OCI-LY3 (cell line): Measurements from ENCODE around the gene ADGRG6.

Experiments used
- H2AFZ ChIP-seq: fragments of 200-600, 300-600 bp; shearing (Covaris generic); 2 replicates; pipeline ENCODE4 v1.6.0; 2014; ENCODE audit warnings: antibody characterized with exemption, low read depth, low read length
- H3K27ac ChIP-seq: fragments of 200-600, 300-600 bp; sonication (generic); 2 replicates; pipeline ENCODE4 v1.5.1; 2014; ENCODE audit warnings: mild to moderate bottlenecking, low read length, moderate library complexity, mixed read lengths
- H3K27me3 ChIP-seq: fragments of 200-600, 300-600 bp; sonication (generic); 2 replicates; pipeline ENCODE4 v1.6.1; 2014; ENCODE audit warnings: low read depth, low read length, mixed read lengths
- H3K36me3 ChIP-seq: fragments of 200-600, 300-600 bp; sonication (generic); replicated peaks from 2 replicates; pipeline ENCODE3; 2014; ENCODE audit warnings: low read depth, low read length, mixed read lengths
- H3K4me1 ChIP-seq: fragments of 300-600, 200-600 bp; sonication (generic); 2 replicates; pipeline ENCODE4 v1.6.1; 2014; ENCODE audit warnings: low read length, mixed read lengths
- H3K4me2 ChIP-seq: fragments of 200-600, 300-600 bp; sonication (generic); 2 replicates; pipeline ENCODE4 v1.6.1; 2014; ENCODE audit warnings: low read length, mixed read lengths
- H3K4me3 ChIP-seq: fragments of 300-600, 200-600 bp; sonication (generic); 2 replicates; pipeline ENCODE4 v1.5.1; 2014; ENCODE audit warnings: antibody characterized with exemption, mild to moderate bottlenecking, low read length, moderate library complexity
- H3K79me2 ChIP-seq: fragments of 300-600, 200-600 bp; shearing (Covaris generic); 2 replicates; pipeline ENCODE4 v1.6.1; 2014; ENCODE audit warnings: mild to moderate bottlenecking, low read length, mixed read lengths
- H3K9ac ChIP-seq: fragments of 300-600, 200-600 bp; shearing (Covaris generic); 2 replicates; pipeline ENCODE4 v1.6.0; 2014; ENCODE audit warnings: mild to moderate bottlenecking, low read length, moderate library complexity
- H3K9me3 ChIP-seq: fragments of 200-600, 300-600 bp; shearing (Covaris generic); 2 replicates; pipeline ENCODE4 v1.6.1; 2014; ENCODE audit warnings: low read length, mixed read lengths; ENCODE audit not compliant: insufficient read depth
- H4K20me1 ChIP-seq: fragments of 200-600, 300-600 bp; sonication (generic); 2 replicates; pipeline ENCODE4 v1.6.1; 2016; ENCODE audit warnings: low read length, mixed read lengths; ENCODE audit not compliant: insufficient read depth
- EZH2phosphoT487 ChIP-seq: fragments of 200-600 bp; shearing (Covaris generic); IDR thresholded peaks from 2 replicates; pipeline ENCODE4 v1.6.1; 2018; ENCODE audit warnings: antibody characterized with exemption, mixed run types, low read depth
- TF ChIP-seq, protein P1 (sequence below): fragments of 200-600, 300-600 bp; sonication (generic); IDR thresholded peaks from 2 replicates; pipeline ENCODE4 v1.5.1; 2014; ENCODE audit warnings: antibody characterized with exemption, low read length, low read depth

ADGRG6 gene

GRCh38 chr6:142458836-142459235, 157.0 kb downstream of the ADGRG6 start:
- Histone ChIP-seq H3K4me1 (0 out of 2 replicates have a peak, but pooled peaks cover 4% of the 10 kb centered on the region), H2AFZ (no peak overlapping the region), H4K20me1 (no peaks in the 10 kb centered on the region), H3K27me3 (no peaks in the 10 kb centered on the region), H3K4me3 (no peak overlapping the region), H3K36me3 (no peaks in the 10 kb centered on the region), H3K9me3 (no peaks in the 10 kb centered on the region), H3K9ac (no peak overlapping the region), H3K4me2 (no peak overlapping the region), H3K27ac (no peak overlapping the region), H3K79me2 (no peaks in the 10 kb centered on the region)
- no peak for TF ChIP-seq EZH2phosphoT487
- TF ChIP-seq, protein P1, sequence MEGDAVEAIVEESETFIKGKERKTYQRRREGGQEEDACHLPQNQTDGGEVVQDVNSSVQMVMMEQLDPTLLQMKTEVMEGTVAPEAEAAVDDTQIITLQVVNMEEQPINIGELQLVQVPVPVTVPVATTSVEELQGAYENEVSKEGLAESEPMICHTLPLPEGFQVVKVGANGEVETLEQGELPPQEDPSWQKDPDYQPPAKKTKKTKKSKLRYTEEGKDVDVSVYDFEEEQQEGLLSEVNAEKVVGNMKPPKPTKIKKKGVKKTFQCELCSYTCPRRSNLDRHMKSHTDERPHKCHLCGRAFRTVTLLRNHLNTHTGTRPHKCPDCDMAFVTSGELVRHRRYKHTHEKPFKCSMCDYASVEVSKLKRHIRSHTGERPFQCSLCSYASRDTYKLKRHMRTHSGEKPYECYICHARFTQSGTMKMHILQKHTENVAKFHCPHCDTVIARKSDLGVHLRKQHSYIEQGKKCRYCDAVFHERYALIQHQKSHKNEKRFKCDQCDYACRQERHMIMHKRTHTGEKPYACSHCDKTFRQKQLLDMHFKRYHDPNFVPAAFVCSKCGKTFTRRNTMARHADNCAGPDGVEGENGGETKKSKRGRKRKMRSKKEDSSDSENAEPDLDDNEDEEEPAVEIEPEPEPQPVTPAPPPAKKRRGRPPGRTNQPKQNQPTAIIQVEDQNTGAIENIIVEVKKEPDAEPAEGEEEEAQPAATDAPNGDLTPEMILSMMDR, result no peak

DNA sequence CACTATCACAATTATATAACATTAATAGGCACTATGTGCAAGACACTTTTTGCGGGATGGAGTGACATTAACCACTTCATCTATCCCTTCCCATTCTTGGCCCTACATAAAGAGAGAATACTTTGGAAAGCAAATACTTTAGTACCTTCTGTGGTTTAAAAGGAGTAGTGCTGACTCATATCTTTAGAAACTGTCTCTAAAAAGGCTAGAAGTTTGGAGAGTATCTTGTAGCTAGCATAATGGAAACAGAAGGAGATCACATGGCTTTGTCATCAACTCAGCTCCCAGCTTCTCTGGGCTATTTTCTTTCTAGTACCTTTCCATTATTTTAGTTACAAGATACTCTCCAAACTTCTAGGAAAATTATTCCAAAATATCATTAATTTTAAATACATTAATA, 157.5 kb downstream of the ADGRG6 start:
- Histone ChIP-seq H3K27ac (no peak overlapping the region), H3K4me1 (0 out of 2 replicates have a peak, but pooled peaks cover 4% of the 10 kb centered on the region), H4K20me1 (no peaks in the 10 kb centered on the region), H3K4me3 (no peak overlapping the region), H2AFZ (no peak overlapping the region), H3K9me3 (no peaks in the 10 kb centered on the region), H3K27me3 (no peaks in the 10 kb centered on the region), H3K9ac (no peak overlapping the region), H3K36me3 (no peaks in the 10 kb centered on the region), H3K4me2 (no peak overlapping the region), H3K79me2 (no peaks in the 10 kb centered on the region)
- TF ChIP-seq, protein P1, result no peak
- TF ChIP-seq EZH2phosphoT487, result no peak

GRCh38 chr6:142462260-142462659, 160.5 kb downstream of the ADGRG6 start:
- Histone ChIP-seq H3K36me3 (no peaks in the 10 kb centered on the region), H3K27me3 (no peaks in the 10 kb centered on the region), H3K4me1 (no peaks in the 10 kb centered on the region), H3K27ac (no peak overlapping the region), H3K79me2 (no peaks in the 10 kb centered on the region), H3K4me2 (no peak overlapping the region), H3K9ac (no peak overlapping the region), H2AFZ (no peak overlapping the region), H3K9me3 (no peaks in the 10 kb centered on the region), H3K4me3 (no peak overlapping the region), H4K20me1 (no peaks in the 10 kb centered on the region)
- no peak for TF ChIP-seq EZH2phosphoT487
- TF ChIP-seq, protein P1, result no peak

GRCh38 chr6:142463988-142464387, 162.2 kb downstream of the ADGRG6 start:
- Histone ChIP-seq H3K9ac (no peak overlapping the region), H3K27ac (no peak overlapping the region), H3K36me3 (no peaks in the 10 kb centered on the region), H3K4me3 (no peak overlapping the region), H3K9me3 (no peaks in the 10 kb centered on the region), H3K4me2 (no peak overlapping the region), H2AFZ (no peak overlapping the region), H3K79me2 (no peaks in the 10 kb centered on the region), H3K4me1 (no peaks in the 10 kb centered on the region), H4K20me1 (no peaks in the 10 kb centered on the region), H3K27me3 (no peaks in the 10 kb centered on the region)
- no peak for TF ChIP-seq EZH2phosphoT487
- TF ChIP-seq, protein P1, result no peak
